NT2/D1 (cell line): Measurements from ENCODE around the gene TMEM62.

Experiments
- SUZ12 ChIP-seq: IDR thresholded peaks from 2 replicates; pipeline ENCODE4 v1.6.1; 2011; ENCODE audit not compliant: insufficient read length, insufficient read depth; ENCODE audit errors: extremely low read depth
- YY1 ChIP-seq: IDR thresholded peaks from 2 replicates; pipeline ENCODE4 v1.6.1; 2011; ENCODE audit not compliant: insufficient read length, insufficient read depth

DNA sequence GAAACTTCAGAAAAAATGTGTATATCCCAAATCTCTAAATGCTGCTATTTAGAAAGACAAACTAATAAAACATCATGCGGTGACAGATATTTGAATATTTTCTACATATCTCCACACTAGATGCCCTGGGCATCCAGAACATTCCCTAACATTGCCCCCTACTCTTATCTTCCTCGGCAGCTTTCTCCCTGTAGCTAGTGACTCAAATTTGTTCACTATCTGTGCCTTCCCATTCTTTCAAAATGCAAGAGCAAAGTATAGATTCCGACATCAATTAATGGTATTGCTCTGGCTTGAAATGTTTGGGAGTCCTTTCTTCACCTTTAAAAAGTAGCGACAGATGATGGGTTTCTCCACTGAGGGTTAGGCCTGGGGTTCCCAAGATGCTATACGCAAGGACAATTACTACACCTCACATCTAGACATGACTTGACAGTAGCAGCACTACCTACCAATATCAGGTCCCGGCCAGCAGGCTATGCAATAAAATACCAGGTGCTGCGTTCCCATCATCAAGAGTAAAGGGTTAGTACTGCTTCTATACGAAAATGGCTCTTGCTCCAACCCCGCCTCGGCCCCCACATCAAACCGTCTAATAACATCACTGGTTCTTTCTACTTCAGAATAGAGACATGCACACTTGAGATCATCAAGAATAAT, 28.2 kb upstream of the TMEM62 start:
- TF ChIP-seq YY1 = no peak
- TF ChIP-seq SUZ12 = no peak
